HFFc6 (cell line): ENCODE measurements around the gene CDK5RAP3. TPM values are rescaled to one million over a fixed set of nuclear protein-coding genes. Genes with fewer than 3 reads are reported as not detected.
"Not testable (repeated sequence)": the region's sequence is repeated elsewhere in the genome, so short reads cannot be mapped to it uniquely, and the experiment has no call there.

Source experiments
- DNase-seq: peaks from one replicate; pipeline ENCODE4 v3.0.0-alpha.2; 2018
- H3K27ac Mint-ChIP-seq: 2 replicates; pipeline ENCODE4 v1.8.0; 2020; ENCODE audit warnings: mild to moderate bottlenecking, mixed read lengths
- H3K27me3 Mint-ChIP-seq: 2 replicates; pipeline ENCODE4 v1.8.0; 2021; ENCODE audit warnings: mild to moderate bottlenecking, moderate library complexity, mixed read lengths; ENCODE audit not compliant: insufficient read depth
- H3K36me3 Mint-ChIP-seq: 2 replicates; pipeline ENCODE4 v1.8.0; 2021; ENCODE audit warnings: low read depth, mixed read lengths
- H3K4me1 Mint-ChIP-seq: 2 replicates; pipeline ENCODE4 v1.8.0; 2020; ENCODE audit warnings: low read depth, mixed read lengths
- H3K4me3 Mint-ChIP-seq: 2 replicates; pipeline ENCODE4 v1.8.0; 2020; ENCODE audit warnings: mild to moderate bottlenecking, moderate library complexity, mixed read lengths
- H3K9me3 Mint-ChIP-seq: 2 replicates; pipeline ENCODE4 v1.8.0; 2020; ENCODE audit warnings: mild to moderate bottlenecking, mixed read lengths
- total RNA-seq, 6 experiments: library from RNA; stranded (reverse); fragmentation: NEBNext Ultra II Directional; extraction: Animal tissue kit (Norgen Biotek cat#: 25700); gene quantifications; 2 replicates in 1 of 6; 3 replicates in 5 of 6; pipeline ENCODE4 v1.2.3, GENCODE V29; 2021
- TF ChIP-seq, protein P1 (sequence below): fragments of 200-600 bp; sonication (generic); IDR thresholded peaks from 2 replicates; pipeline ENCODE4 v1.5.0; 2021; ENCODE audit warnings: antibody characterized with exemption, mild to moderate bottlenecking

The CDK5RAP3 gene
- total RNA-seq, 6 experiments from 2014 or later, result 78.4 to 91.3 (median 81.8) TPM

- H3K4me3 Mint-ChIP-seq, result peak overlapping the region; percentile 75
- H3K9me3 Mint-ChIP-seq, result no peaks in the 10 kb centered on the region
- H3K36me3 Mint-ChIP-seq, result no peaks in the 10 kb centered on the region
- H3K4me1 Mint-ChIP-seq, result peaks cover 18% of the 10 kb centered on the region
- TF ChIP-seq, protein P1, sequence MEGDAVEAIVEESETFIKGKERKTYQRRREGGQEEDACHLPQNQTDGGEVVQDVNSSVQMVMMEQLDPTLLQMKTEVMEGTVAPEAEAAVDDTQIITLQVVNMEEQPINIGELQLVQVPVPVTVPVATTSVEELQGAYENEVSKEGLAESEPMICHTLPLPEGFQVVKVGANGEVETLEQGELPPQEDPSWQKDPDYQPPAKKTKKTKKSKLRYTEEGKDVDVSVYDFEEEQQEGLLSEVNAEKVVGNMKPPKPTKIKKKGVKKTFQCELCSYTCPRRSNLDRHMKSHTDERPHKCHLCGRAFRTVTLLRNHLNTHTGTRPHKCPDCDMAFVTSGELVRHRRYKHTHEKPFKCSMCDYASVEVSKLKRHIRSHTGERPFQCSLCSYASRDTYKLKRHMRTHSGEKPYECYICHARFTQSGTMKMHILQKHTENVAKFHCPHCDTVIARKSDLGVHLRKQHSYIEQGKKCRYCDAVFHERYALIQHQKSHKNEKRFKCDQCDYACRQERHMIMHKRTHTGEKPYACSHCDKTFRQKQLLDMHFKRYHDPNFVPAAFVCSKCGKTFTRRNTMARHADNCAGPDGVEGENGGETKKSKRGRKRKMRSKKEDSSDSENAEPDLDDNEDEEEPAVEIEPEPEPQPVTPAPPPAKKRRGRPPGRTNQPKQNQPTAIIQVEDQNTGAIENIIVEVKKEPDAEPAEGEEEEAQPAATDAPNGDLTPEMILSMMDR, result no peak
- H3K27me3 Mint-ChIP-seq, result peaks cover 8% of the 10 kb centered on the region
- no peak overlapping the region for H3K27ac Mint-ChIP-seq
- DNase-seq, result no peak
Observed at GRCh38 chr17:48012151-48012520, 41.2 kb downstream of the CDK5RAP3 start.

- Mint-ChIP-seq H3K9me3 (no peaks in the 10 kb centered on the region), H3K4me1 (peaks cover 18% of the 10 kb centered on the region), H3K27me3 (peaks cover 8% of the 10 kb centered on the region), H3K27ac (no peak overlapping the region), H3K36me3 (no peaks in the 10 kb centered on the region), H3K4me3 (peak overlapping the region; percentile 64)
- no peak for DNase-seq
- TF ChIP-seq, protein P1, result no peak
Observed at GRCh38 chr17:48012654-48013053, 41.7 kb downstream of the CDK5RAP3 start.

DNA sequence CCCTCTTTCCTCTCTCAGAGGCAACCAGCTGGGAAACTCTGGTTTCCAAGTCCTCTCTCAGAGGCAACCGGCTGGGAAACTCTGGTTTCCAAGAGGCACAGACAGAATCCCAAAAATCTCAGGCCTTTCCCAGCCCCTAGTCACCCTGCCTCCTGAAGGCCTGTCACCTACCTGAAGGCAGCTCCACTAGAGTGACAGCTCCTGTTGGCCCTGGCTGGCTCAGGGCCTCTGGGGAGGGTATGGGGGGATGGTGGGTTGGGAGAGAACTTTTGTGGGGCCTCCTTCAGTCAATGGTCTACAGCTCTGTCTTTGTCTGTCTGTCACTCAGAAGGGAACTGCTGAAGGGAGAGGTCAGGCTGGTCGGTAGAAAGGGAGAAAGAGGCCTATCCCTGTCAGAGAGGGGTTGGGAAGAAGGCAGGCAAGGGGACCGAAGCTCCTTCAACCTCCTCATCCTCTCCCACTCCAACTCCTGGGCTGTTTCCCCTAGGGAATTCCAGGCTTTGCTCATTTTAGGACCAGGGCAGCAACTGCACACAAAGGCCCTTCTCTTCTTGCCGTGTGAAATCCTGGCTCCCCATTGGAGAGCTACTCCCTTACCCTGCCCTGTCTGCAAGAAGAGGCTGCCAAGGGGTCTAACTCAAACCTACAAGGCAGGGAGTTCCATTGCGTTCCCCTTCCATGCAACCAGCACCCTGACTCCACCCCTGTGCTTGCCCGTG is 43.1 kb downstream of the CDK5RAP3 start:
- no peaks in the 10 kb centered on the region for H3K9me3 Mint-ChIP-seq
- DNase-seq, result no peak
- H3K4me1 Mint-ChIP-seq, result peaks cover 18% of the 10 kb centered on the region
- no peak overlapping the region for H3K27ac Mint-ChIP-seq
- TF ChIP-seq, protein P1, result no peak
- H3K4me3 Mint-ChIP-seq, result no peak overlapping the region
- H3K36me3 Mint-ChIP-seq, result no peaks in the 10 kb centered on the region
- peaks cover 8% of the 10 kb centered on the region for H3K27me3 Mint-ChIP-seq

DNA sequence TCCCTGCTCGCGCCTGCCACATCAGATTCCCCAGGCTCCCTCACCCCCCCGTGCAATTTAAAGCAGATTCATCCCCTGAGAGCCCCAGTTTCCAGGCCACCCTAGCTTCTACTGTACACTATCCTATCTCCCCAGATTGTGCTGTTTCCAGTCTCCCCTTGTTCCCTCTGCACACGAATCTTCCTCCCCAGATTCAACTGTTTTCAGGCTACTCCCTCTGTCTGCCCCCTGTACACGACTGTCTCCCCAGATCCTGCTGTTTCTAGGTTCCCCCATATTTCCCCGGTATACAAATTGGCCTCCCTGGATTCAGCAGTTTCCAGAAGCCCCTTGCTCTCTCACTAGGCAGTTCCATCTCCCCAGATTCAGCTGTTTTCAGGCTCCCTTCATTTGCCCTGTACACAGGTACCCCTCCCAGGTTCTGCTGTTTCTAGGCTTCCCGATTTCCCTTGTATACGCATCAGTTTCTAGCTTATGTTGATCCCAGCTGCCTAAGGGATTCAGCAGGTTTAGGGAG is 43.7 kb downstream of the CDK5RAP3 start:
- H3K9me3 Mint-ChIP-seq, result no peaks in the 10 kb centered on the region
- peaks cover 18% of the 10 kb centered on the region for H3K4me1 Mint-ChIP-seq
- peaks cover 8% of the 10 kb centered on the region for H3K27me3 Mint-ChIP-seq
- no peaks in the 10 kb centered on the region for H3K36me3 Mint-ChIP-seq
- DNase-seq, result no peak
- H3K4me3 Mint-ChIP-seq, result no peak overlapping the region
- no peak overlapping the region for H3K27ac Mint-ChIP-seq
- TF ChIP-seq, protein P1, result no peak

GRCh38 chr17:48016112-48016511 is 45.2 kb downstream of the CDK5RAP3 start:
- TF ChIP-seq, protein P1, result no peak
- Mint-ChIP-seq H3K27me3 (peaks cover 8% of the 10 kb centered on the region), H3K9me3 (no peaks in the 10 kb centered on the region), H3K36me3 (no peaks in the 10 kb centered on the region), H3K27ac (no peak overlapping the region), H3K4me3 (no peak overlapping the region), H3K4me1 (peaks cover 17% of the 10 kb centered on the region)
- no peak for DNase-seq

GRCh38 chr17:48017817-48018158 is 46.9 kb downstream of the CDK5RAP3 start:
- H3K36me3 Mint-ChIP-seq, DNase-seq, H3K9me3 Mint-ChIP-seq, H3K27ac Mint-ChIP-seq, H3K27me3 Mint-ChIP-seq, H3K4me3 Mint-ChIP-seq: not testable (repeated sequence)
- peaks cover 16% of the 10 kb centered on the region for H3K4me1 Mint-ChIP-seq
